Fibroblast of lung (primary cell): Measurements from ENCODE around the gene BHMT2.

Source experiments
- EZH2 ChIP-seq: IDR thresholded peaks from 2 replicates; pipeline ENCODE4 v1.5.1; 2012; ENCODE audit warnings: low read length, control low read depth, mild to moderate bottlenecking; ENCODE audit errors: missing control alignments
- TF ChIP-seq, protein P1 (sequence below), 2 donors: IDR thresholded peaks in 1 of 2; conservative IDR thresholded peaks in 1 of 2; 1 replicate in 1 of 2; 2 replicates in 1 of 2; pipeline ENCODE4 v1.5.1; 2011 to 2012; ENCODE audit warnings: low read length in 2 of 2, control low read depth in 1 of 2, inconsistent platforms in 1 of 2, low read depth in 1 of 2, mild to moderate bottlenecking in 1 of 2

DNA sequence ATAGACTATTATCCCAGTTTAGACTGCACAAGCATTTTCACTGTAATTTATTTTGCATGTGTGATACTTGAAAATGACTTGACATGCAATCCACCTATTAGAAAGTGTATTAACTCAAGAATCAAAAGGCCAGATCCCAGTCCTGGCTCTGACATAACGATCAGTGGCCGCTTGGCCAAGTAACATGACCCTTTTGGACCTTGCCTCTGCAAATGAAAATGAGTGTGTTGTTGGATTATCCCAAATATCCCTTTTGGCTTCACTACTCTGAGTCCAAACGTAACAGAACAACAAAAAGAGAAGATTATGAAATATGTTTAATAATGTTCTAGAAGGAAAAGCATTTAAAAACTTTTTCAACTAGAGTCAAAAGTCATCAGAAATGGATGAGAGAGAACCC lies 19.1 kb upstream of the BHMT2 start:
- TF ChIP-seq, protein P1, sequence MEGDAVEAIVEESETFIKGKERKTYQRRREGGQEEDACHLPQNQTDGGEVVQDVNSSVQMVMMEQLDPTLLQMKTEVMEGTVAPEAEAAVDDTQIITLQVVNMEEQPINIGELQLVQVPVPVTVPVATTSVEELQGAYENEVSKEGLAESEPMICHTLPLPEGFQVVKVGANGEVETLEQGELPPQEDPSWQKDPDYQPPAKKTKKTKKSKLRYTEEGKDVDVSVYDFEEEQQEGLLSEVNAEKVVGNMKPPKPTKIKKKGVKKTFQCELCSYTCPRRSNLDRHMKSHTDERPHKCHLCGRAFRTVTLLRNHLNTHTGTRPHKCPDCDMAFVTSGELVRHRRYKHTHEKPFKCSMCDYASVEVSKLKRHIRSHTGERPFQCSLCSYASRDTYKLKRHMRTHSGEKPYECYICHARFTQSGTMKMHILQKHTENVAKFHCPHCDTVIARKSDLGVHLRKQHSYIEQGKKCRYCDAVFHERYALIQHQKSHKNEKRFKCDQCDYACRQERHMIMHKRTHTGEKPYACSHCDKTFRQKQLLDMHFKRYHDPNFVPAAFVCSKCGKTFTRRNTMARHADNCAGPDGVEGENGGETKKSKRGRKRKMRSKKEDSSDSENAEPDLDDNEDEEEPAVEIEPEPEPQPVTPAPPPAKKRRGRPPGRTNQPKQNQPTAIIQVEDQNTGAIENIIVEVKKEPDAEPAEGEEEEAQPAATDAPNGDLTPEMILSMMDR (conservative IDR thresholded peaks at IDR 0.05 in 1 of 2, IDR thresholded peaks at IDR 0.05 in 1 of 2; ENCODE audit: low read depth in 1 of 2, low read length in 2 of 2) = no peak
- TF ChIP-seq EZH2 = no peak
